Measurements from ENCODE around the gene PRKG1. TPM values are rescaled to one million over a fixed set of nuclear protein-coding genes. Genes with fewer than 3 reads are reported as not detected.

Gene PRKG1
- total and polyA plus RNA-seq, 2 of the 8 experiments (the other 6 are each of a cell fraction or from before 2014, with no cell fraction given) = 4.2 to 15.2 TPM

GRCh38 chr10:52135101-52135500 is 1060.8 kb downstream of the PRKG1 start (continued):
- TF ChIP-seq MAFK (IDR thresholded peaks at IDR 0.05; ENCODE audit: low read depth, low read length) (no peak), TBP (IDR thresholded peaks at IDR 0.05; ENCODE audit: low read depth, low read length) (no peak), SIX5 (IDR thresholded peaks at IDR 0.05; ENCODE audit: low read depth, low read length) (no peak)
- TF ChIP-seq, protein P1, sequence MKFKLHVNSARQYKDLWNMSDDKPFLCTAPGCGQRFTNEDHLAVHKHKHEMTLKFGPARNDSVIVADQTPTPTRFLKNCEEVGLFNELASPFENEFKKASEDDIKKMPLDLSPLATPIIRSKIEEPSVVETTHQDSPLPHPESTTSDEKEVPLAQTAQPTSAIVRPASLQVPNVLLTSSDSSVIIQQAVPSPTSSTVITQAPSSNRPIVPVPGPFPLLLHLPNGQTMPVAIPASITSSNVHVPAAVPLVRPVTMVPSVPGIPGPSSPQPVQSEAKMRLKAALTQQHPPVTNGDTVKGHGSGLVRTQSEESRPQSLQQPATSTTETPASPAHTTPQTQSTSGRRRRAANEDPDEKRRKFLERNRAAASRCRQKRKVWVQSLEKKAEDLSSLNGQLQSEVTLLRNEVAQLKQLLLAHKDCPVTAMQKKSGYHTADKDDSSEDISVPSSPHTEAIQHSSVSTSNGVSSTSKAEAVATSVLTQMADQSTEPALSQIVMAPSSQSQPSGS (IDR thresholded peaks at IDR 0.05; ENCODE audit: low read length) = no peak

Data from H1 (cell line).